RPMI7951 (cell line): ENCODE data around the gene FBH1. TPM values are rescaled to one million over a fixed set of nuclear protein-coding genes. Genes with fewer than 3 reads are reported as not detected.
"Not testable (repeated sequence)": the region's sequence is repeated elsewhere in the genome, so short reads cannot be mapped to it uniquely, and the experiment has no call there.

Source experiments
- DNase-seq: peaks from one replicate; pipeline ENCODE4 v3.0.0-alpha.2; 2012; ENCODE audit warnings: low read depth
- total RNA-seq: library from RNA; depleted of rRNA; stranded (reverse); fragments of >200 nt; shearing (Covaris generic); gene quantifications from 2 replicates; pipeline ENCODE4 v1.2.3, GENCODE V29; 2014

FBH1 gene
- total RNA-seq, 1 experiment from 2014 or later, result 73.9 TPM

DNA sequence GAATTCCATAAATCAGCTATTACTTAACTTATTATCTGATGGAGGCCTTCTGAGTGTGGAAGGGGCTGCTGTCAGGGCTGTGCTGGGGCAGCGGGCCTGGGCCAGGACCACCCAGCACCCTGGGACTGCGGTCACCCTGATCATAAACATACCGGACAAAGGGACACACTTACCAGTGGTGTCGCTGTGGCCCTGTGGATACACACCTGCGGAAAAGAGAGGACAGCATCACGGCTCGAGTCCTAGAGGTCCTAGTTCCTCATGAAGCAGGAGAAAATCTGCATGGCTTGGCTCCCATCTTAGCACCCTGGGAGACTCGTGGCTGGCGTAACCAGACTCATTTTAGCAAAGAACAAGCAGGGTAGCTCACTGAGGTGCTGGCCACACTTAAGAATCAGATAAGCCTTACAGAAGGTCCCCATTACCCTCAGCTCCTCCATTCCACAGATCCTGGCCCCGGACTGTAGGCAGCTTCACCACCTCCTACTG is 69.6 kb downstream of the FBH1 start:
- no peak for DNase-seq

DNA sequence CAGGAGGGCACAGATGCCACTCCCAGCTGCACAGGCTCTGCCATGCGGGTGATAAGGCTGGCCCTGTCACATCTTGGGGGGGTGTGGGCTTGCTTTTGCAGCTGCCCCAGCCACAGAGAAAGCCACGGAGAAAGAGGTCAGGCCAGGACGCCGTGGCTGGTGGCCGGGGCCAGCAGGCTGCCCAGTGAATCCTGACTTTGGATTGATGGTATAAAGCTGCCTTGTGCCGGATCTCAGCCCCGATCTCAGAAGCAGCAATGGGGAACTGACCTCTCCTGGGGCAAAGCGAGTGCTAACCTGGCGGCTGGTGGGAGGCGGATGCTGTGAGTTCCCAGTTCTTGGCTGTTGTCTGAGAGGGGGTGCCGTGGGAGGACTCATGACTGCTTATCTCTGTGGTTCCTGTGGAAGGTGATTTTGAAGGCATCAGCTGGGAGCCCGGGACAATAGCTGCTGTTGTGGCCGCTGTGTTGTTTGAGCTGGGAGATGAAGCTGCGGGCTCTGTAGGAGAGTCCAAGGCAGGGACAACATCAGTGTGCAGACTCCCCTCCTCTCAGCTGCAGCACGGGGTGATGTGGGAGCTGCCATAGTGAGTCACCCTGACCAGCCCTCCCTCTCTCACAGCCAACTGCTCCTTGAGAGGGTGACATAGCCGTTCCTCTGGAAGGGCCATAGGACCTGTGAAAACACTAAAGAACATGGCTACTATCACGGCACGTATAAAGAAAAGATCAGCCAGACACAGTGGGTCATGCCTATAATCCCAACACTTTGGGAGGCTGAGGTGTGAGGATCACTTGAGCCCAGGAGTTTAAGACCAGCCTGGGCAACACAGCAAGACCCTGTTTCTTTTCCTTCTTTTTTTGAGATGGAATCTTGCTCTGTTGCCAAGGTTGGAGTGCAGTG is 70.3 kb downstream of the FBH1 start:
- peak; percentile 57 for DNase-seq

DNA sequence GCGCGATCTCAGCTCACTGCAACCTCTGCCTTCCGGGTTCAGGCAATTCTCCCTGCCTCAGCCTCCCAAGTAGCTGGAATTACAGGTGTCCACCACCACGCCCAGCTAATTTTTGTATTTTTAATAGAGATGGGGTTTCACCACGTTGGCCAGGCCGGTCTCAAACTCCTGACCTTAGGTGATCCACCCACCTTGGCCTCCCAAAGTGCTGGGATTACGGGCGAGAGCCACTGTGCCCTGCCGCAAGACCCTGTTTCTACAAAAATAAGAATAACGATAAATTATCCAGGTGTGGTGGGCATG is 70.9 kb downstream of the FBH1 start:
- not testable (repeated sequence) for DNase-seq

DNA sequence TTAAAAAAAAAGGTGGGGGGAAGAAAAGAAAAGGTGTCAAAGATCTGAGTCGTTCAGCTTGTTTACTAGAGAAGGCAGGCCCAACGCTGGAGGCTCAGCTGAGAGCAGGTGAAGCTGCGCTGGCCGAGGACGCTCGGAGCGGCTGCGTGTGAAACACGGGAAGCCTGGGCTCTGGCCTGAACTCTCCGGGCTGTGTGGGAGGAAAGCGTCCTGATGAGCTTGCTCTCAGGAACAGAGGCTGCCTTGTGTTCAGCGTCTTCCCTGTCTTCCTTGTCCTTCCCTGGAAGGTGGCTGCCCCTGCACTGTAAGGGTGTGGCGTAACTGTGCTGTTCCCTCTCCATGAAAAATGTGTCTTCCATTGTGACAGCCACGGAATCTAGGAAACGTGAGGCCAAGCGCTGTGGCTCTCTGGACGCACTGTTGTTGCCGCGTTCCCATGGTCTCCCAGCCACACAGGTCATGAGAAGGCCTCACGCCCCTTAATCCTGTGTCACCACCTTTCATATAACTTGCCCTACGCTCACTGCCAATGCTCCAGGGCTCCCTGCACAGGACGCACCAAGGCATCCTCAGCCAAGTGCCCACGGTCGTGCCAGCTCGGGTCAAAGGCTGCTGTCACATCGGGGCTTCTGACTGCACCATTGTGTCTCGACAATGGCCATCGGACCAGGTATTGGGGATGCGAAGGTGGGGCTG is 71.5 kb downstream of the FBH1 start:
- no peak for DNase-seq

DNA sequence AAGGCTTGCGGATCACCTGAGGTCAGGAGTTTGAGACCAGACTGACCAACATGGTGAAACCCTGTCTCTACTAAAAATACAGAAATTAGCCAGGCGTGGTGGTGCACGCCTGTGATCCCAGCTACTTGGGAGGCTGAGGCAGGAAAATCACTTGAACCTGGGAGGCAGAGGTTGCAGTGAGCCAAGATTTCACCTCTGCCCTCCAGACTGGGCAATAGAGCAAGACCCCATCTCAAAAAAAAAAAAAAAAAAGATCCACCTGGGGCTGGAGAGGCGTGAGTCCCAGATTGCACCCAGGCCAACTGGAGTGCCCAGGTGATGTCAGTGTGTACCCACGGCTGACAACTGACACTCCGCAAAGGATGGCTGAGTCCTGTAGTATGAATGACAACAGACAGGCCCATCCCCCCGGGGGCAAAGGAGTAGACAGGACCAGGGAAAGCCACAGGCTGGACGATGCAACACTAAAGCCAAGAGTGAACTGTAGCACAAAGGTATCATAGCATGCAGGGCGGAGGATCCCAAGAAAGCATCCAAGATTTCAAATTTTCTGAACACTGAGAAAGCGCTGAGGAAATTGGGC is 72.4 kb downstream of the FBH1 start:
- not testable (repeated sequence) for DNase-seq

DNA sequence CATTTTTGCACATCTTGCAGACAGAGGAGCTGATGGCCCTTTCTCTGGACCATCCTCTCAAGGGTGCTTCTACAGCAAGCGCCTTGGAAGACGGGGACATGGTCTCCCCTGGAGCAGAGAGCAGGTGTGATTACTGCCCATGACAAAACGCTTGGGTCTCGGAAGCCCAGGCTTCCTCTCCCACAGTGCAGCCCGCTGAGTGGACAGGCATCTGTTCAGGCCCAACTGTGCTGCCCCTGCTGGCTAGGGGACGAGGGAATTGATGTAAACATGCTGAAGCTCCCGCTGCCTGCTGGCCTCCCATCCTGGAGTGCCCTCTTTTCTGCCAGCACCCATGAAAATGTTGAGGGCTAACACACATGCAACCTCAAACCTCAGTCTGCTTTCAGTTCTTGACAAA is 73.0 kb downstream of the FBH1 start:
- DNase-seq, result no peak

DNA sequence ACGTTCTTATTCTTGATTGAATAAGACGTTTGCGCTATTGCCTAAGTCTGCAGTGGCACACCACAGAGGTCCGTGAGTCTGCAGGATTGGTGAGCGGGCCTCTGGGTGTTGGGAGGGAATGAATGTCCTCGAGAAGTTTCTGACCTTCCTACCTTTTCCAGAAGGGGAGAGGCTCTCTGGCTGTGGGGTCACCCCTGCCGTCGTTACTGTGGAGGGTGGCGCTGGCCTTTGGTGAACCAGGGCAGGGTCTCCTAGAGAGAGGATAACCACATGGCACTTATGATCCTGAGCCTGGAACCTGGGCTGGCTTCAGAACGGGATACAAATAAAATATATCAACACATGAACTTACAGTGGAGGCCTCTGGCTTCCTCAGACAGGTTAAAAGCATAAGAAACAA is 73.5 kb downstream of the FBH1 start:
- DNase-seq, result no peak

DNA sequence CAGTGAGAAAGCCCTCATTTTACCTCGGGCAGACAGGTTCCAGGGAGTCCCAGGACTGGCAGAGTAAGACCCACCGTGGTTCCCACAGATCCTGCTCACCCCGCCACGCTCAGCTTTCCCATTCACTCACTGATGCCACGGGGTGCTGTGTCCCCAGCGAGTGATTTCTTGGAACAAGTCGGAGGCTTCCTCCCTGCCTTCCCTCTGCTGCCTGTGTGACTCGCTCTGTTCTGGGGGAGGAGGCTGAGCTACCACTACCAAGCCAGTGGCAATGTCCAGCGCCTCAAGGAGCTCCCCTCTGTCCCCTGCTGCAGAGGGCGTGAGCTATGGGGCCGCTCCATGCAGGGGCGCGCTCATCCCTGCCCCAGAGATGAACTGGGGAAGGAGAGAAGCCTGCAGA is 74.7 kb downstream of the FBH1 start:
- DNase-seq, result no peak

DNA sequence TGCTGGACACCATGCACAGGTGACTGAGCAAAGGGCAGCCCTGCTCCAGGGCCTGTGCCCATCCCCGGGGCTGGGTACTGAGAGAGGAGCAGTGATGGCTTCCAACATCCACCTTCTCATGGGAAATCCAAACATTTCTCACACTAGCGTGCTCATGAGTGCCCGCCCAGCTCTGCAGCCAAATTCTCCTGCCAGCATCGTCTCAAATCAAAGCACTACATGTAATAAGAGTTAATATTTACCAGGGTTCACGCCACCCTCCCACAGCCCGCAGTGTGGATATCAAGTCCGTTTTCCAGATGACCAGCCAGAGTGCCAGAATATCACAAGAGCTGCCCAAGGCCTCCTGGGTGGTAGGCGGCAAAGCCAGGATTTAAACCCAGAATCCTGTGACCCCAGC is 75.2 kb downstream of the FBH1 start:
- DNase-seq, result no peak

DNA sequence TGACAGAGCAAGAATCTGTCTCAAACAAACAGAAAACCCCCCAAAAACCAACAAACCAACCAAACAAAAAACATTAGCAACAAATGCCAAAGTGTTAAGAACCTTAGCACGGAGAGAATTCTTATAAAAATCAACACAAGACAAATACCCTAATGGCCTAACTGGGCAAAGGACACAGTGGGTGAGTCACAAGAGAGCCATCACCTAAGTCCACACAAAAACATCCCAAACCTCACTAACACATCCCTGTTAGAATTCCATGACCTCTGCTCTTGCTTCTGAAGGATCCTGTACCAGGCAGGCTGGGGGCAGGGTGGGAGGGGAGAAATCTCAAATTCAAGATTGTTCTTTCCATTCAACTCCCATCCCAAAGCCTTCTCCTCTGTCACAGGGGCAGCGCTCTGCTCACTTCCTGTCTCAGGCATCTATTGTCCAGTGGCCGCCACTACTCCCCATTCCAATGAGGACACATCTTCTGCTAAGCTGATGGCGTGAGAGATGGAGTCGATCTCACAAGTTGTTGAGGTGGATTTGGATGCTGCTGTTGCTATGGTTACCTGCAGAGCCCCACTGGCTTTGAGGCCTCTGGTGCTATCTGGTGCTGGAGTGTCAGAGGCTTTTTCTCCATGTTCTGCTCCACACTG is 78.1 kb downstream of the FBH1 start:
- no peak for DNase-seq

DNA sequence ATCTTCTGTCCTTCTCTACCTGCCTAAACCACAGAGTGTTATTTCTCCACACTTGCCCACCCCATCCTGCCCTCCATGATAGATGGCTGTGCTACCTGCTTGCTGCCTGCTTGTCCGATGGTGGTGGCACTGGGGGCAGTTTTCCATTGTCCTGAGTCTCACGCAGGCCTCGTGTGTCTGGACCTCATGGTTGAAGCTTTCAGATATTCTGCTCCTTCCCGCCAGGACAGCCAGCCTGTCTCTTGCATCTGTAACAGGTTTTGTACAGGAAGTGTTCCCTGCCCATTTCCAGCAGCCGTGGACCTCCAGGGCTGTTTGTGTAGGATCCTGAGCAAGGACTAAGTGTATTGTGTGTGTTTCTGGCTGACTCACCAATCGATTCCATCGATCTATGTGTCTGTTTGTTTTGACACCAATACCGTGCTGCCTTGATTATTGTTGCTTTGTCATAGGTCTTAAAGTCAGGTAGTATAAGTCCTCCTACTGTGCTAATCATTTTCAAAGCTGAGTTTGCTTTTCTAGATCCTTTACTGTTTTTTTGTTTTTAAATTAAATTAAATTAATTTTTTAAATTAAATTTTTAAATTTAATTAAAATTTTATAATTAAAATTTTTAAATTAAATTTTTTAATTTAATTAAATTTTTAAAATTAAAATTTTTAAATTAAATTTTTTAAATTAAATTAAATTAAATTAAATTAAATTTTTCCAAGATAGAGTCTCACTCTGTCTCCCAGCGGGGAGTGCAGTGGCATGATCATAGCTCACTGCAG is 78.8 kb downstream of the FBH1 start:
- no peak for DNase-seq

DNA sequence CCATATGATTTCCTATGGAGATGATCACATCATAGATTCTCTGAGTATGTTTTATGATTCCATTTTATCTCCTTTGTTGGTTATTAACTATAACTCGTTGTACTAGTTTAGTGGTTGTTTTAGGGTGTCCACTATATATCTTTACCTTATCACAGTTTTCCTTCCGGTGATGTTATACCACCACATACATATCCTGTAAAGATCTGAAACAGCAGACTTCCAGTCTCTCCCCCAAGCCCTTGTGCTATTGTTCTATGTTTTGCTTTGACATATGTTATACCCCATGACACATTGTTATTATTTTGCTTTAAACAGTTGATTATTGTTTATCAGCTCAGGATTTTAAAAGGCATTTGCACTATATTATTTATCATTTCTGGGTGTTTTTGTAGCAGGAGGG is 80.0 kb downstream of the FBH1 start:
- no peak for DNase-seq

DNA sequence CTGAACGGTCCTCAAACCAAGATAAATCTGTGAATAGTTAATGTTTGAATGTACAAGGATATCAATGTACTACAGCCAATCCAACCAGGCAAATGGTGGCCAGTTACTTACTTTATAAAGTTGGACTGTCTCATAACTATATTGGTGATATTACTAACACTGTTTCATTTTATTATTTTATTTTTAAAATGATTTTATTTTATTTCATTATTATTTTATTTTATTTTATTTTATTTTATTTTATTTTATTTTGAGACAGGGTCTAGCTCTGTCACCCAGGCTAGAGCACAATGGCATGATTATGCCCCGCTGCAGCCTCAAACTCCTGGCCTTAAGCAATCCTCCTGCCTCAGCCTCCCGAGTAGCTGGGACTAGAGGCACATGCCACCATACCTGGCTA is 80.5 kb downstream of the FBH1 start:
- DNase-seq, result no peak

DNA sequence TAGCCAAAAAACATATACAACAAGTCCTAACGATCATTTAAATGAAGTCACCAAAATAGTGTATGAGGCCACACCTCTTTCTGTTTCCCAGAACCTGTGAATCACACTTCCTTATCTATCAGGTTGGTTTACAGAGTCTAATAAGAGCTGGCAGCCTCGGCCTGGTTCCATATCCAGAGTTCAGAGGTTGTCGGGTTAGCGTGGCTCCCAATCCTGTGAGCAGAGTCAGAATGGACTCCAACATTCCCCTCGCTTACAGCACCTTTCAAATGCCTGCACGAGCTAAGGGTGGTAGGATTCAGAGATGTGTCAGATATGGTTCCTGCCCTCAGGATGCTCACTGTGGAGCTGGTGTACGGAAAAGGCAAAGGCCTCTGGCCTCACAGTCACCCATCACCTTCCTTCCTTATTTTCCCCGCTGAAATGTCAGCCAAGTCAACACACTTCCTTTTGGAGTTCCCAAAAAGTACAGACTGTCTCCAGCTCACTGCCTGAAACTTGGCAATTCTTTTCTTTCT is 81.3 kb downstream of the FBH1 start:
- DNase-seq, result no peak

DNA sequence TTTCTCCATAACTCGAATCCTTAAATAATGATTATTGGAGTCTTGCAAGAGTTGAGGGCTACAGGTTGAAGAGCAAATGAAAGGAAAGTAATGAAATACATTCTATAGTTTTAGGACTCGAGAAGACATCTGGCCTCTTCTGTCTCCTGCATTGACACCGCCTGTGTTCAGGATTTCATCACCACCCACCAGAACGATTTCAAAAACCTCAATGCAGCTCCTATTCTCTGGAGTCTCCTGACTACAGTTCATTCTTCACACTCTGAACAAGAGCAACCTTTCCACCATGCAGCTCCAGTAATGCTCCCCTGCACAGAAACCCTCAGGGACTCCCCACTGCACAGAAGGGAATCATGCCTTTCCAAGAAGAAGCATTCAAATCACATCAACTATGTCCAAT is 81.8 kb downstream of the FBH1 start:
- DNase-seq, result no peak

DNA sequence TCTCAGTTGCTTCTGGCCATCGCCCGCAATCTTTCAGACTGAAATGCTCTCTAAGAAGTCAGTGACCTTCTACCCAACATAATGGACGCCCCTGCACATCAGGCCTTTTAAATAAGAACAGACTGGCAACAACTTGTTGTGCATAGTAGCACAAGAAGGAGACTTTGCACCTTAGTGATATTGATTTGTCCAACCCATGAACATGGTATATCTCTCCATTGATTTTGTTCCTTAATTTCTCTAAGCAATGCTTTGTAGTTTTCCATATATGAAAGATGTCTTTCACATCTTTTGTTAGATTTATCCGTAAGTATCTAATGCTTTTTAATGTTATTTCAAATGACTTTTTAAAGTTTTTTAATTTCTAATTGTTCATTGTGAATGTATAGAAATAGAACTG is 83.0 kb downstream of the FBH1 start:
- no peak for DNase-seq

DNA sequence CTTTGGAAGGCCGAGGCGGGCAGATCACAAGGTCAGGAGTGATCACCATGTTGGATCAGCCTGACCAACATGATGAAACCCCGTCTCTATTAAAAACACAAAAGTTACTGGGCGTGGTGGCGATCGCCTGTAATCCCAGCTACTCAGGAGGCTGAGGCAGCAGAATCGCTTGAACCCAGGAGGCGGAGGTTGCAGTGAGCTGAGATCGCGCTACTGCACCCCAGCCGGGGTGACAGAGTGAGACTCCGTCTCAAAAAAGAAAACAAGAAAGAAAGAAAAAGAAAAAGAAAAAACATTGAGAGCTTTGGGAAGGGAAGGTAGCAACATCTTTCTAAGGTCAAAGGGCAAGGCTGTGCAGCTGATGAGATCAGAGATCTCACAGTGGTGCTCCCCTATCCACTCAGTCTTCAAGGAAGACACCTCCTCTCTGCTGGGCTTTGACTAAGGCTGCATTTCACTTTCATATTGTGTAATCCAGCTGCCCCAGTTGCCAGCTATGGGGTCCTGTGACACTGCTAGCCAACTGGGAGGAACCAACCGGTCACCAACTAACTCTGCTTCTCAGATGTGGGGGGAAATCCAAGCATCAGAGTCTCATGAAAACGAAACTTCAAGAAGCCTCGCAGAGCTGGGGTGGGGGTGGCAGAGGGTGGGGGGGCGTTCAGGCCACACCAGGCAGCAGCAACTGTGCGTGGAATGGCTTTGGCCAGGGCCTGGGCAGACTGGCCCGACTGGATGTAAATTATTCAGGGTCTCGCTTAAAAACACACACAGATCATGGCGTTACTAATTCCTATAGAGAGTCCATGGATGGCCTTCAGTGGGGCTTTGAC is 85.8 kb downstream of the FBH1 start:
- DNase-seq, result peak; percentile 23

DNA sequence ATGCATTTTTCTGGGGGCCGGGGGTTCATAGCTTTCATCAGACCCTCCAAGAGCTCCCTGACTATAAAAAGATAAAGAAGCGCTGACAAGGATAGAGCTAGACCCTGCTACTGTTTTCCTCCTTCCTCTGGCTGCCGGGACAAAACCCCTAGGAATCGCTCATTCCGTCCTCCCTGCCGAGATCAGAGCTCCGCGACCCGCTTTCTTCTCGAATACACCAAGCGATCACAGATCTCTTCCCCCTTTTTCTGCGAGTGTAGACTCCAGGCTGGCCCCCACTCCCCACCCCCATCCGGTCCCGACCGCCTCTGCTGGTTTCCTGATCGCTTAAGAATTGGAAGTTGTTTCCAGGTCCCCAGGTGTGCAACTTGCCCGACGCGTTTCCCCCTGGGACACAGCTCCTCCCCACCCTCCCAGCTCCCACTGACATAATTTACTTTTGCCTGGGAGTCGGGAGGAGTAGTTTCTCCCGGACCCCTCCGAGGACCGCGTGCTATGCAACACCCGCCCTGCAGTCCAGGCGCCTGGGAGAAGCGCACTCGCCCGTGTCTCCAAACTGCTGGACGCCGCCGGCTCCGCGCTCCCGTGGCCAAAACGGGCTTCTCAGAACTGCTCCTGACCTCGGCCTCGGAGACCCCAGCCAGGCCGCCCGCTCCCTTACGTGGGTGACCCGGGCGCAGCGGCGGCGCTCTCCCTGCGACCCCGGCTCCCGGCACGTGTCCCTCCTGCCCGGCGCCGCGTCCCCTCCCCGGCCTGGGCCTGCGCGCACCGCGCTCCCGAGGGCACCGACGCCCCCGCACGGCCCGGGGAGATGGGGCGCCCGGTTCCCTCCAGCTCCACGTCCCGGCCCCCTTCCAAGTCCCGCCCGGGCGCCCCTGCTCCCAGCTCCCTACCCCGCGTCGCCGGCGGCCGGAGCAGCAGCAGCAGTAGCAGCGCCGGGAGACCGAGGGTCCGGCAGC is 86.7 kb downstream of the FBH1 start:
- peak; percentile 53 for DNase-seq
